B cell (primary cell): ENCODE data around the gene NPC1. TPM values are rescaled to one million over a fixed set of nuclear protein-coding genes. Genes with fewer than 3 reads are reported as not detected.

Experiments
- ATAC-seq: fragments of 200-7000 bp; cut with Tn5 transposase; one replicate; pipeline ENCODE4 v1.10.0; 2021; ENCODE audit warnings: low read depth, mild to moderate bottlenecking, moderate number of reproducible peaks, moderate library complexity
- CTCF ChIA-PET: fragments of 350-600 bp; sonication (Branson Sonifier 250); formaldehyde crosslinking; loops from one replicate; lab custom pipeline; 2021; ENCODE audit warnings: antibody characterized with exemption, inconsistent platforms; lab: Charles Lee
- POLR2A ChIA-PET: fragments of 350-600 bp; sonication (Branson Sonifier 250); formaldehyde crosslinking; loops from one replicate; lab custom pipeline; 2021; ENCODE audit warnings: antibody characterized with exemption; lab: Charles Lee
- DNase-seq: peaks from one replicate; pipeline ENCODE4 v3.0.0; 2013
- H2AFZ ChIP-seq: 2 replicates; pipeline ENCODE4 v1.6.1; 2012; ENCODE audit warnings: mild to moderate bottlenecking, low read depth, low read length; ENCODE audit not compliant: insufficient read depth, poor library complexity, severe bottlenecking
- H3K27ac ChIP-seq, 2 donors: 1 replicate in 1 of 2; 2 replicates in 1 of 2; pipeline ENCODE4 v1.5.1; 2012 to 2013; ENCODE audit warnings: low read length in 2 of 2, mild to moderate bottlenecking in 2 of 2, moderate library complexity in 1 of 2
- H3K27me3 ChIP-seq, 4 experiments: fragments of 200-600 bp in 1 of 4; sonication (generic) in 1 of 4; replicated peaks in 1 of 4; 1 replicate in 2 of 4; 2 replicates in 2 of 4; pipeline versions ENCODE4 v1.6.1 to v1.7.0; 2013 to 2016; ENCODE audit warnings: low read length in 3 of 4, mild to moderate bottlenecking in 2 of 4, mixed read lengths in 1 of 4, moderate library complexity in 1 of 4; ENCODE audit not compliant: insufficient read depth in 4 of 4, control insufficient read depth in 3 of 4; ENCODE audit errors: control extremely low read depth in 1 of 4
- H3K36me3 ChIP-seq, 2 experiments: replicated peaks in 1 of 2; 1 replicate in 1 of 2; 2 replicates in 1 of 2; pipeline versions ENCODE4 v1.6.1 to v1.7.1; 2013; ENCODE audit warnings: low read length in 1 of 2; ENCODE audit not compliant: insufficient read depth in 2 of 2, control insufficient read depth in 1 of 2; ENCODE audit errors: control extremely low read depth in 1 of 2, extremely low read depth in 1 of 2
- H3K4me1 ChIP-seq, 2 donors: fragments of 200-600 bp in 1 of 2; sonication (generic) in 1 of 2; 1 replicate in 1 of 2; 2 replicates in 1 of 2; pipeline versions ENCODE4 v1.5.1 to v1.6.1; 2013 to 2017; ENCODE audit warnings: low read length in 2 of 2; ENCODE audit not compliant: control insufficient read depth in 2 of 2, insufficient read depth in 2 of 2
- H3K4me2 ChIP-seq: replicated peaks from 2 replicates; pipeline ENCODE3; 2012; ENCODE audit warnings: mild to moderate bottlenecking, low read depth, low read length; ENCODE audit not compliant: poor library complexity, severe bottlenecking
- H3K4me3 ChIP-seq, 5 experiments: fragments of 200-600 bp in 1 of 5; sonication (generic) in 1 of 5; 1 replicate in 3 of 5; 2 replicates in 2 of 5; pipeline versions ENCODE4 v1.5.1 to v1.7.0; 2011 to 2016; ENCODE audit warnings: low read length in 4 of 5, mild to moderate bottlenecking in 4 of 5, low read depth in 2 of 5, control low read depth in 1 of 5, moderate library complexity in 1 of 5; ENCODE audit not compliant: insufficient read depth in 1 of 5; ENCODE audit errors: control extremely low read depth in 1 of 5, extremely low read depth in 1 of 5
- H3K79me2 ChIP-seq: fragments of 200-600 bp; sonication (generic); one replicate; pipeline ENCODE4 v1.6.0; 2016; ENCODE audit warnings: low read length; ENCODE audit not compliant: control insufficient read depth, insufficient read depth
- H3K9ac ChIP-seq: fragments of 200-600 bp; sonication (generic); 2 replicates; pipeline ENCODE4 v1.6.1; 2017; ENCODE audit warnings: mild to moderate bottlenecking, low read length, moderate library complexity
- H3K9me3 ChIP-seq, 3 donors: one replicate each; pipeline versions ENCODE4 v1.6.1 to v1.7.1; 2013; ENCODE audit warnings: low read length in 2 of 3; ENCODE audit not compliant: control insufficient read depth in 2 of 3, insufficient read depth in 1 of 3; ENCODE audit errors: control extremely low read depth in 1 of 3
- H4K20me1 ChIP-seq: 2 replicates; pipeline ENCODE4 v1.6.0; 2012; ENCODE audit warnings: mild to moderate bottlenecking, low read length; ENCODE audit not compliant: insufficient read depth, control insufficient read depth, poor library complexity, severe bottlenecking
- H3K27ac Mint-ChIP-seq: one replicate; pipeline ENCODE4 v1.8.0; 2021; ENCODE audit warnings: mixed read lengths
- H3K27me3 Mint-ChIP-seq: one replicate; pipeline ENCODE4 v1.8.0; 2021; ENCODE audit warnings: mixed read lengths
- H3K4me1 Mint-ChIP-seq: one replicate; pipeline ENCODE4 v1.8.0; 2021; ENCODE audit warnings: mixed read lengths
- H3K4me3 Mint-ChIP-seq: one replicate; pipeline ENCODE4 v1.8.0; 2021; ENCODE audit warnings: mixed read lengths
- H3K9me3 Mint-ChIP-seq: one replicate; pipeline ENCODE4 v1.8.0; 2022; ENCODE audit warnings: mixed read lengths; ENCODE audit not compliant: insufficient read depth
- CTCF ChIP-seq: fragments of 200-600 bp; IDR thresholded peaks from one replicate; pipeline ENCODE4 v1.8.0; 2022; ENCODE audit warnings: antibody characterized with exemption, mild to moderate bottlenecking
- EZH2 ChIP-seq: IDR thresholded peaks from 2 replicates; pipeline ENCODE4 v1.6.1; 2012; ENCODE audit warnings: borderline replicate concordance, low read depth, mild to moderate bottlenecking, moderate library complexity, low read length; ENCODE audit not compliant: insufficient read depth, poor library complexity, severe bottlenecking
- WGBS: methylation state at CpG from one replicate; pipeline ENCODE4 v1.1.5; 2013; ENCODE audit warnings: missing lambda C conversion rate; ENCODE audit not compliant: insufficient coverage; 5-methylcytosine and 5-hydroxymethylcytosine counted together
- intact Hi-C: fragments of 100-400 bp; cut with micrococcal nuclease; formaldehyde crosslinking; loops from one replicate; pipeline ENCODE4 v1.10.0; 2022
- polyA plus RNA-seq: library from polyadenylated mRNA; depleted of rRNA; stranded (reverse); fragments of >200 nt; gene quantifications from 2 replicates; pipeline ENCODE4 v1.2.3, GENCODE V29; 2012
- total RNA-seq, 2 donors: library from RNA; stranded (reverse); fragments of 120-200 nt in 1 of 2; gene quantifications; 1 replicate in 1 of 2; 2 replicates in 1 of 2; pipeline versions ENCODE4 v1.2.3 to v1.2.4, GENCODE V29; 2013 to 2022

Gene NPC1
- total and polyA plus RNA-seq, 2 donors (not counting 1 experiment from before 2014, with no cell fraction given), result 17.5 to 44.4 TPM

DNA sequence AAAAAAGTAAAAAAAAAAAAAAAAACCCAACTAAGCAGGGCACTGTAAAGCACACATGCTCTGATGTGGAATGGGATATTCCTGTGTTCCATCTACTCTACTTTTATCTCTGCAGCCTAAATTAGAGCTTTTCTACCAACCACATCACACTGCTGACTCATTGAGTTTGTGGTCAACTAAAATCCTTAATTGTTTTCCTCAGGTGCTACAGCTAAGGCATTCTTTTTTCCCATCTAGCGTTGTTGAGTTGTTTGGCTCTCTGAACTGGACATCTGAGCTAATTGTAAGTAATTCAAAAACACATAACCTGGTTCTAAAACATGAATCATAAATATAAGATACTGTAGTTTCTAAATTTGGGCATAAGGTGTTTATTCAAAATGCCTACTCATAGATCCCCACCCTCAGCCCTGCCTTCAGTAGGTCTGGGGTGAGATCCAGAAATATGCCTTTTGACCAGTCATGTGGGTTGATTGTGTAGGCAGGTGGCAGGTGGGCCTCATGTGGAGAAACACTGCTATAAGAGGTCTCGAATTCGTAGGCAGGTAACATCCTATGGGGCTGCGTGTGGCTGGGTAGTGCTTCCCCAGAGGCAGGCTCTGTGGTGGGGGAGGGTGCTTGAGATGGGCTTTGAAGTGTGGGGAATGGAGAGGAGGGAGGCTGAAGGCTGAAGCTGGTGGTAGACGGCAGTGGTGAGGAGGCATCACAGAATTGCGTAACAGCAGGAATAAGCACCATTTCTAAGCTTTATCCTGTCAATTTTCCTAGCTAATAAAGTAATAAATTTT, 49.2 kb upstream of the NPC1 start:
- 93% methylated on average over 3 of the region's 6 CpGs for WGBS
- ChIA-PET POLR2A (no interaction called here), CTCF (no interaction called here)
- Histone ChIP-seq H3K4me3 (no peak overlapping the region), H3K9me3 (no peaks in the 10 kb centered on the region), H3K79me2 (no peaks in the 10 kb centered on the region), H3K36me3 (no peaks in the 10 kb centered on the region), H3K27ac (no peak overlapping the region), H3K9ac (no peak overlapping the region), H3K4me1 (no peaks in the 10 kb centered on the region), H3K4me2 (no peak overlapping the region), H2AFZ (no peak overlapping the region), H3K27me3 (no peaks in the 10 kb centered on the region), H4K20me1 (no peaks in the 10 kb centered on the region)
- no peak for ATAC-seq
- H3K9me3 Mint-ChIP-seq, result no peaks in the 10 kb centered on the region
- DNase-seq, result no peak
- no peak overlapping the region for H3K27ac Mint-ChIP-seq
- intact Hi-C loops, result no loop called here
- peaks cover 20% of the 10 kb centered on the region for H3K27me3 Mint-ChIP-seq
- no peak for TF ChIP-seq CTCF
- no peak for TF ChIP-seq EZH2
- no peak overlapping the region for H3K4me3 Mint-ChIP-seq
- no peaks in the 10 kb centered on the region for H3K4me1 Mint-ChIP-seq

DNA sequence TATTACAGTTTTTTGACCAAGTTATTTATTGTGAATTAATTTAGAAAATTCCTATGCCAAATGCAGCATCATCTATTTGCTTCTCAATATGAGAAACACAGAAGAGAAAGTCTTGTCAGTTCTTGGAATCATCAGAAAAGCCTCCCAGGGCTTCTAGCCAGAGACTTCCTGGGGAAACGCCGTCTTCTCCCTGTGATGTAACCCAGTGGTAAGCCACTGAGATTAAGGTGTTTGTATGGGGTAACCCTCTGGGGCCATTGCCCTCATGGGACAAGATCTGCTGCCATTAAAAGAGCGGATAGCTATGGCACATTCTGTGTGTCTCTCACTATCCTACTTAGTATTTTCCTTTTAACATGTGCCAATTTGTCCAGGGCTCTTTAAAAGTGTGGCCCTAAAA, 48.4 kb upstream of the NPC1 start:
- Histone ChIP-seq H3K27ac (no peak overlapping the region), H3K79me2 (no peaks in the 10 kb centered on the region), H3K27me3 (no peaks in the 10 kb centered on the region), H2AFZ (no peak overlapping the region), H3K9me3 (no peaks in the 10 kb centered on the region), H3K4me2 (no peak overlapping the region), H4K20me1 (no peaks in the 10 kb centered on the region), H3K9ac (no peak overlapping the region), H3K4me1 (no peaks in the 10 kb centered on the region), H3K36me3 (no peaks in the 10 kb centered on the region), H3K4me3 (no peak overlapping the region)
- DNase-seq, result no peak
- Mint-ChIP-seq H3K27ac (no peak overlapping the region), H3K27me3 (peaks cover 20% of the 10 kb centered on the region), H3K9me3 (no peaks in the 10 kb centered on the region), H3K4me1 (no peaks in the 10 kb centered on the region), H3K4me3 (no peak overlapping the region)
- POLR2A ChIA-PET, result no interaction called here
- CTCF ChIA-PET, result no interaction called here
- ATAC-seq, result no peak
- WGBS, result 47% methylated on average over 3 of the region's 3 CpGs
- intact Hi-C loops, result no loop called here
- TF ChIP-seq EZH2 (no peak), CTCF (no peak)
